ENCODE measurements around the gene CC2D1A.
"Not testable (repeated sequence)": the region's sequence is repeated elsewhere in the genome, so short reads cannot be mapped to it uniquely, and the experiment has no call there.

Gene CC2D1A

DNA sequence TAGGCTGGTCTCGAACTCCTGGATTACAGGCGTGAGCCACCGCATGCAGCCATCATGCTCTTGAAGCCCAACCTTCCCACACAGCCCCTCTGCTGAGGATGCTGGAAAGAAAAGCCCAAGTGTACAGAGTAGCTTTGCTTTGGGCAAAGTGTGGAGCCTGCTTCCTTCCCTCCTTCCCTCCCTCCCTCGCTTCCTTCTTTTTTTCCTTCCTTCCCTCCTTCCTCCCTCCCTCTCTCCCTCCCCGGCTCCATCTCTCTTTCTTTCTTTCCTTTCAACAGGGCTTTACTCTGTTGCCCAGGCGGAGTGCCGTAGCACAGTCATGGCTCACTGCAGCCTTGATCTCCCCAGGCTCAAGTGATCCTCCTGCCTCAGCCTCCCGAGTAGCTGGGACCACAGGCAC lies 2.7 kb downstream of the CC2D1A start:
- DNase-seq (ENCODE audit: low spot score) = no peak

DNA sequence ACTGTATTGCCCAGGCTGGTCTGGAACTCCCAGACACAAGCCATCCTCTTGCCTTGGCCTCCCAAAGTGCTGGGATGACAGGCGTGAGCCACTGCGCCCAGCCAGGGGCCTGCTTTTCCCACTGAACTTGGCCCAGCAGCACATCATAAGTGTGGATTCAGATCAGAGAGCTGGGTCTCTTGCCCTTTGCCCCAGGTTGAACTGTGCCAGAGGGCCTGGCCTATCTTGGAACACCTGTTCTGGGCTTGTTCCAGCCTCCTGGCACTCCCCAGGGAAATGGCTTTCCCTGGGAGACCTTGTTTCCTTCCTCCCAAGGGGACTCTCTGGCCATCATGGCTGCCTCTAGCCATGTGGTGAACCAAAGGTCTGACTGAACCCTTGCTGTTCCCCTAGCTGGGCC lies 3.4 kb downstream of the CC2D1A start:
- no peak for DNase-seq (ENCODE audit: low spot score)

DNA sequence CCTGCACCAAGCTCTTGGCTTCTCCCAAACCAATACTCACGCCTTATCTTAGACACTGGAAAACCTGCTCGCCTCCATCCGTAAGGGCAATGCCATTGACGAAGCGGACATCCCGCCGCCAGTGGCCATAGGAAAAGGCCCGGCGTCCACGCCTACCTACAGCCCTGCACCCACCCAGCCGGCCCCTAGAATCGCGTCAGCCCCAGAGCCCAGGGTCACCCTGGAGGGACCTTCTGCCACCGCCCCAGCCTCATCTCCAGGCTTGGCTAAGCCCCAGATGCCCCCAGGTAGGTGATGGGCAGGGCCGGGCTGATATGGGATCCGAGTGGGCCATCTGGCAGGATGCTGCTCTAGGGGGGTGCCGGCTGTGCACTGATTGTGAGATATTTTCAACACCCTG lies 7.4 kb downstream of the CC2D1A start:
- DNase-seq (ENCODE audit: low spot score) = no peak

DNA sequence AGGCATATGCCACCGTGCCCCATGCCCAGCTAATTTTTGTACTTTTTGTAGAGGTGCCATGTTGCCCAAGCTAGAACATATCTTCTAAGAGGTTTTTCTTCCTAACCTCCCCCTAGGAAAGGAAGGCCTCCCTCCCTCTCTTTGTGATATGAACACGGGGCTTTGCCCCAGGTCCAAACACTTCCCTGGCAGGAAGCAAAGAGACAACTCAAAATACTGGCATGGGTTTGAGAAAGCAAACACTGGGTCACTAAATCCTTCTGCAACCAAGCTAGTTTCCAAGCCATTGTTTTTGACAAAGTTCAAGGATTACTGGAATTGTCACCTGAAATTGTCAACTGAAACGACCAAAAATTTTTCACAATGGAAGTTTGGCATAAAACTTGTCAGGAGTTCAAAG lies 8.8 kb downstream of the CC2D1A start:
- no peak for DNase-seq (ENCODE audit: low spot score)

DNA sequence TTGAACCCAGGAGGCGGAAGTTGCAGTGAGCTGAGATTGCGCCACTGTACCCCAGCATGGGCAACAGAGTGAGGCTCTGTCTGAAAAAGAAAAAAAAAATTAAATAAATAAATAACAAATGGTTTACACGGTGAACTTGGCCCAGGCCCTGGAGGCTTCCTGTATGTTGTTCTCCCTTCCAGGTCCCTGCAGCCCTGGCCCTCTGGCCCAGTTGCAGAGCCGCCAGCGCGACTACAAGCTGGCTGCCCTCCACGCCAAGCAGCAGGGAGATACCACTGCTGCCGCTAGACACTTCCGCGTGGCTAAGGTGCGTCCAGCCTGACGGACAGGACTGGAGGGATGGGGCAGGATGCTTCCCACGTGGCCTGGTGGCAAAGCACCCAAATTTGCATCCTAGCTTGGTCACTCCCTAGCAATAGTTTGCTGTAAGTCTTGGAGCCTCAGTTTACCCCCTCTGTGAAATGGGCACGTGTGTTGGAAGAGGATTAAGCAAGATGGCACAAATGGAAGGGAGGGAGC lies 11.9 kb downstream of the CC2D1A start:
- no peak for DNase-seq (ENCODE audit: low spot score)

DNA sequence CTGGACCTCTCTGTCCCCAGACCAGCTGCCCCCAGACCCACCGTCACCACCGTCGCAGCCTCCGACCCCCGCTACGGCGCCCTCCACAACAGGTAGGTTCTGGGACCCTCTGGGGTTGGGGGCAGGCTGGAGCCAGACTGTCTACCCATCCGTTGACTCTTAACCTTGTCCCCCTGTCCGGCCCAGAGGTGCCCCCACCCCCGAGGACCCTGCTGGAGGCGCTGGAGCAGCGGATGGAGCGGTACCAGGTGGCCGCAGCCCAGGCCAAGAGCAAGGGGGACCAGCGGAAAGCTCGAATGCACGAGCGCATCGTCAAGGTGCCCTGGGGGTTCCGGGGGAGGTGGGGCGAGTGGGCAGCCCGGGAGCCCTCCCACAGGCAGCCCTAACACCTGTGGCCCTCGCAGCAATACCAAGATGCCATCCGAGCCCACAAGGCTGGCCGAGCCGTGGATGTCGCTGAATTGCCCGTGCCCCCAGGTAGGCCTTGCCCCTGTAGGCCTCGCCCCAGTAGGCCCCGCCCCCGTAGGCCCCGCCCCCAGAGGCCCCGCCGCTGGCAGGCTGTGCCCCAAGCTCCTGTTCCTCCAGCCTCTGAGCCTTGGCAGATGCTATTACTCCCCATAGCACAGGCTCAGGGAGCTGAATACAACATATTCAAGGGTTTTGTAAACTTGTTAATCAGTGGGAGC lies 12.9 kb downstream of the CC2D1A start:
- no peak for DNase-seq (ENCODE audit: low spot score)

DNA sequence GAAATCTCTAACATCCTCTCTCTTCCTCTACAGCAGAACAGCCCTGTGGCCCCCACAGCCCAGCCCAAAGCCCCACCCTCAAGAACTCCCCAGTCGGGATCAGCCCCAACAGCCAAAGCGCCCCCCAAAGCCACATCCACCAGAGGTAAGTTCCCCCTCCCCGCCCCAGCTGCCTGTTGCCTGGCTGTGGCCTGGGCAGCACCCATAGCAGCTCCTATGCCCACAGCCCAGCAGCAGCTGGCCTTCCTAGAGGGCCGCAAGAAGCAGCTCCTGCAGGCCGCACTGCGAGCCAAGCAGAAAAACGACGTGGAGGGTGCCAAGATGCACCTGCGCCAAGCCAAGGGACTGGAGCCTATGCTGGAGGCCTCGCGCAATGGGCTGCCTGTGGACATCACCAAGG lies 14.5 kb downstream of the CC2D1A start:
- DNase-seq (ENCODE audit: low spot score) = no peak

DNA sequence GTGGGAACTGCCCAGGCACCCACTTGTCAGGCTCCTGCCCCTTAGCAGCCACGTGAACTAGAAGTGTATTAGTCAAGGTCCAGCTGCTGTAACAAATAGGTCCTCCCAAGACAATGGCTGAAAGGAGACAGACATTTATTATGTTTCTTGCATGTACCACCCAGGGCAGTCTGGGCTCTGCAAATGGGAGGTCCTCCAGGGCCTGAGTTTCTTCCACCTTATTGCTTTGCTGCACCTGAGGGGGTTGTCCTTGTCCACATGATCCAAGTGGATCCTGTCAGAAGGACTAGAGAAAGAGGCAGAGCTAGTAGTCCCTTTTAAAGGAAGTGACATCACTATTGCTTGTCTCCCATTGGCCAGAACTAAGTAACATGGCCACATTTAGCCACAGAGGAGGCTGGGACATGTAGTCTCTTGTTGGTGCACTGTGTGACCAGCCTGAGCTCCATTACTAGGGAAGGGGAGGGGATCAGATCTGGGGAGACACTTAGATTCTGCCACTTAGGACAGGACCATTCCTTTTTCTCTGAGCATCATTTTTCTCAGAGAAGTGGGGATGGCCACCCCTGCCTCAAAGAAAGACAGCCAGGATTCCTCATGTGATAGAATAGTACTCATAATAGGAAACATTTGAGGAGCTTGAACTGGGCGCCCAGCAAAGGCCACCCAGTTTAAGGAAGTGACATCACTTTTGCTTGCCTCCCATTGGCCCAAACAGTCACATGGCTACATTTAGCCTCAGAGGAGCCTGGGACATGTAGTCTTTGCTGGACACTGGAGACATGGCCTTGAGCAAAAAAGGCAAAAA lies 15.1 kb downstream of the CC2D1A start:
- DNase-seq (ENCODE audit: low spot score) = no peak

DNA sequence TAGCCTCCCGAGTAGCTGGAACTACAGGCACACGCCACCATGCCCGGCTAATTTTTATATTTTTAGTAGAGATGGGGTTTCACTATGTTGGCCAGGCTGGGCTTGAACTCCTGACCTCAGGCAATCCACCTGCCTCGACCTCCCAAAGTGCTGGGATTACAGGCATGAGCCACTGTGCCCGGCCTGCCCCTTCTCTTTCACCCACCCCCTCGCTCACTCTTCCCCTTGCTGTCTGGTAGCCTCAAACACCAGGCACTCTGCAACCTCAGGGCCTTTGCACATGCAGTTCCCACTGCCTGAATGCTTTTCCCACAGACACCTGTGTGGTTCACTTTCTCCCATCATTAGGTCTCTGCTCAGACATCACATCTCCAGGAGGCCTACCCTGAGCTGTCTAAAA lies 16.1 kb downstream of the CC2D1A start:
- not testable (repeated sequence) for DNase-seq (ENCODE audit: low spot score)

DNA sequence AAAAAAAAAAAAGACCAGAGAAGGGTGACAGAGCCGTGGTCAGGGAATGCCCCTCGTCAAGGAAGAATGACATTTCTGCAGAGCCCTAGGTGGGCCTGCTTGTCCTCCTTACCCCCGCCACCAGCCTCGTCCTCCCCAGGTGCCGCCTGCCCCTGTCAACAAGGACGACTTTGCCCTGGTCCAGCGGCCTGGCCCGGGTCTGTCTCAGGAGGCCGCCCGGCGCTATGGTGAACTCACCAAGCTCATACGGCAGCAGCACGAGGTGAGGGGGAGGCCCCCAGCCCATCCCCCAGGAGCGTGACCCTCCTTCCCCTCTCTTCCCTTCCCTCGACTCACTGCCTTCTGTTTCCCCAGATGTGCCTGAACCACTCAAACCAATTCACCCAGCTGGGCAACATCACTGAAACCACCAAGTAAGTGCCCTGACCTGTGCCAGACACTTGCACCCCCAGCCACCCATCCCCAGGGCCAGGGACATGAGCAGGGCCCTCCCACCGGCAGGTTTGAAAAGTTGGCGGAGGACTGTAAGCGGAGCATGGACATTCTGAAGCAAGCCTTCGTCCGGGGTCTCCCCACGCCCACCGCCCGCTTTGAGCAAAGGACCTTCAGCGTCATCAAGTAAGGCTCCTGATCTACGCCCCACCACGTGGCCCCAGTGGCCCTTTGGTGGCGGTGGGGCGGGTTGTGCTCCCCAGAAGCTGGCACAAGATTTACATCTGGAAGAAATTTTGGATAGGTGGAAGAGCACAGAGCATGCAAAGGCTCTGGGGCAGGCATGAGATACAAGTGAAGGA lies 17.4 kb downstream of the CC2D1A start:
- no peak for DNase-seq (ENCODE audit: low spot score)

DNA sequence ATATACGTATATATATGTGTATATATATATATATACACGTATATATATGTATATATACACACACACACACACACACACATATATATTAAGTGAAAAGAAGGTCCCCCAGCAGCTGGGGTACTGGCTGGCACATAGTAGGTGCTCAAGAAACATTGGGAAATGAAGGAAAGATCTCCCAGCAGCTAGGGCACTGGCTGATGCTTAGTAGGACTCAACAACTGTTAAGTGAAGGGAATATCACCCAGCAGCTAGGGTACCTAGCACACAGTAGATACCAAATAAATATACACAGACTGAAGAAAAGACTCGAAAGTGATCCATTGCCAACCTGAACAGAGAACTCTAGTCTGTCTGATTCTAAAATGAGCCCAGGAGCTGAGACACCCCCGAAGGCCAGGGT lies 20.0 kb downstream of the CC2D1A start:
- DNase-seq (ENCODE audit: low spot score) = no peak

DNA sequence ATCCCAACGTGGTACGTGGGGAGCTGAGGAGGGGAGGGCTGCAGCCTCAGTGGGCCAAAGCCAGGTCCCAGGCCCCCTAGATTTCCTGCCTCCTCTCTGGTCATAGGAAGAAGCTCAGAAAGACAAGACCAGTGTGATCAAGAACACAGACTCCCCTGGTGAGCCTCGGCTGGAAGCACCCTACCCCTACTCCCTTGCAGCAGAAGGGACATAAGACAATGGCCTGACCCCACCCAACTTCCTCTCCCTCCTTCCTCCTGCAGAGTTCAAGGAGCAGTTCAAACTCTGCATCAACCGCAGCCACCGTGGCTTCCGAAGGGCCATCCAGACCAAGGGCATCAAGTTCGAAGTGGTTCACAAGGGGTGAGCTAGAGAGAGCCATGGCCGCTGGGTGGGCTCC lies 20.7 kb downstream of the CC2D1A start:
- no peak for DNase-seq (ENCODE audit: low spot score)

DNA sequence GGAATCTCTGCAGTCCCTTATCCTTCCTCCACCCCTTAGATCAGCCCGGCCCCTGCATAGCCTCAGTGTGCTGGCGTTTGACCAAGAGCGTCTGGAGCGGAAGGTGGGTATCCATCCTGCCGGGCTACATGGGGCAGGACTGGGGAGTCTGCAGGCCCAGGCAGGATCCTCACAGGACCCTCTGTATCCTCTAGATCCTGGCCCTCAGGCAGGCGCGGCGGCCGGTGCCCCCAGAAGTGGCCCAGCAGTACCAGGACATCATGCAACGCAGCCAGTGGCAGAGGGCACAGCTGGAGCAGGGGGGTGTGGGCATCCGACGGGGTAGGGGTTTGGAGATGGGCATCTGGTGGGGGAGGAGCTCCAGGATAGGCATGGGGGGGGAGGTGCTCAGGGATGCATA lies 23.3 kb downstream of the CC2D1A start:
- DNase-seq (ENCODE audit: low spot score) = no peak

DNA sequence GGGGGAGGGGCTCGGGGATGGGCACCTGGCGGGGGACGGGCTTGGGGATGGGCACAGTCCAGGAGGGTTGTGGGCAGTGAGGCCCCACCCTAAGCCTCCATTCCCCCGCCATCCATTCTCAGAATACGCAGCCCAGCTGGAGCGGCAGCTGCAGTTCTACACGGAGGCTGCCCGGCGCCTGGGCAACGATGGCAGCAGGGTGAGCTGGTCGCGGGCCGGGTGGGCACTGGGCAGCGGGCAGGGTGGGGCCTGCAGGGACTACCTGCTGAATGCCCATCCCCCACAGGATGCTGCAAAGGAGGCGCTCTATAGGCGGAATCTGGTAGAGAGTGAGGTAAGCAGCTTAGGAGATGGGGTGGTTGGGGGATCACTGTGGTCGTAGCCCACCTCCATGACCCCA lies 24.0 kb downstream of the CC2D1A start:
- no peak for DNase-seq (ENCODE audit: low spot score)

DNA sequence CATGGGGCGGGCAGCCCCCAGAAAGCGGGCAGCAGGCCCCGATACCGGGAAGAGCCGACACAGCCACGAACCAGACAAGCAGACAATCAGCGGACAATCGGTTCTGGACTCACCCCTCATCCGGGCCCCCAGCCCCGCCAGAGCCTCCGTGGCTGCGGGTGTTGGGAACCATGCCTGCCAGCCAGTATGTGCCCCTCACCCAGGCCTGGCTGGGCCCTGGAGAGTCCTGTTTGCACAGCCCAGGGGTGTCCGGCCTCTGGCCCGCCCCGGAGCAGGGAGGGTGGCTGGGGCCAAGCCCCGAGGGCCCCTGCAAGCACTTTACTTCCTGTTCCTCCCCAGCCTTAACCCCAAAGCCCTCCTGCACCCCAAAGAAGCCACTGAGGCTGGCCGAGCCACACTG lies 24.4 kb downstream of the CC2D1A start:
- DNase-seq (ENCODE audit: low spot score) = no peak

DNA sequence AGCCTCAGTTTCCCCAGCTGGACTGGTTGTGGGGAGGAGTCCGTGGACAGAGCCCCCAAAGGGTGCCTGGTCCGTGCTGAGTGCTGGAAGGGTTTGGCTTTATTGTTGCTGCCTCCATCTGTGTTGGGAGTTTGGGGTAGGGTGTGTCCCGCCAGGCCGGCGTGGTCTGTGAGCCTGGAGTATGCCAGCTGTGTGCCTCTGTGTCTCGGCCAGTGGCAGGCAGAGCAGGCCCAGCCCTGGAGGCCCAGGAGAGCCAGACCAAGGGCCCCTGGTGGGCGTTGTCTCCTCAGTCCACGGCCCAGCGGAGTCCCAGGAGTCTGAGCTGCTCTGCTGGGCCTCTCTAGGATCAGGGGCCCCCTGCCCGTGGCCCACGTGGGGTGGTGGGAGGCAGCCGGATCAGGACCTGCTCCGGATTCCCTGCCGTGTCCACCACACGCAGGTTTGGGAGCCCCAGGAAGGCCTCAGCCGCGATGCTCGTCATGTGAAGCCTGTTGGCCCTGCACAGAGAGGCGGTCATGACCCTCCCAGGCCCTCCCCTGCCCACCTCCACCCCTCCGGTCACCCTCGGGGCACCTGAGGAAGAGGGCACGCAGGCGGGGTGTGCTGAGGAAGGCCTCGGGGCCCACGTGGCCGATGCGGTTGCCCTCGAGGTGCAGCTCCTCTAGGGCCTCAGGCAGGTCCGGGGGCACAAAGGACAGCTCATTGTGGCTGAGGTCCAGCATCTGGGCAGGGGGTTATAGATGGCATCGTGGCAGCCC lies 25.6 kb downstream of the CC2D1A start:
- no peak for DNase-seq (ENCODE audit: low spot score)

DNA sequence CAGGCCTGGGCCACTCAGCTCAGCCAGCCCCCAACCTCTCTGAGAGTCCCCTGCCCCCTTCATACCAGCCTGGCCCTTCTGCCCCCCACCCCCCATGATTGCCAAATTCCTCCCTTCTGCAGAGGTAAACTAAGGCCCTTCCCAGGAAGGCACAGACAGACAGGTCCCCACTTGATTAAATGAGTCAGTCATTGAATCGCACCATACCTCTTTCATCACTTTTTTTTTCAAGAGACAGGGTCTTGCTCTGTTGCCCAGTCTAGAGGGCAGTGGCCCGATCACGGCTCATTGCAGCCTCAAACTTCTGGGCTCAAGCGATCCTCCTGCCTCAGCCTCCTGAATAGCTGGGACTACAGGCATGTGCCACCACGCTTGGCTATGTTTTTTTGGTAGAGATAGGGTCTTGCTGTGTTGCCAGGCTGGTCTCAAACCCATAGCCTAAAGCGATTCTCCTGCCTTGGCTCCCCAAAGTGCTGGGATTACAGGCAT lies 26.2 kb downstream of the CC2D1A start:
- DNase-seq (ENCODE audit: low spot score) = no peak

DNA sequence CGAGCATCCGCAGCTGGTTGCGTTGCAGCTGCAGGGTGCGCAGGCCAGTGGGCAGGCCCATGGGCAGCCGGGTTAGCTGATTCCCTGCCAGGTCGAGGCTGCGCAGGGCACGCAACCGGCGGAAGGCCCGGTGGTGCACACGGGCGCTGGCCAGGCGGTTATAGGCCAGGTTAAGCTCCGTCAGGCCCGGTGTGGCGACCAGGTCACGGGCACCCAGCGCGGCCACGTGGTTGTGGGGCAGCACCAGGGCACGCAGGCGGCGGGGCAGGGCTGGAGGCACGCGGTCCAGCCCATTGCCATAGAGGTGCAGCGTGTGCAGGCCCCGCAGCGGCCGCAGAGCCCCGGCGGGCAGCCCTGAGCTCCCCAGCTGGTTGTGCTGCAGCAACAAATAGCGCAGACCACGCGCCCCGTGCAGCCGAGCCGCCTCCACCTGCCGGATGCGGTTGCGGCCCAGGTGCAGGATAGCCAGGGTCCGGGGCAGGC lies 27.0 kb downstream of the CC2D1A start:
- DNase-seq (ENCODE audit: low spot score) = no peak

DNA sequence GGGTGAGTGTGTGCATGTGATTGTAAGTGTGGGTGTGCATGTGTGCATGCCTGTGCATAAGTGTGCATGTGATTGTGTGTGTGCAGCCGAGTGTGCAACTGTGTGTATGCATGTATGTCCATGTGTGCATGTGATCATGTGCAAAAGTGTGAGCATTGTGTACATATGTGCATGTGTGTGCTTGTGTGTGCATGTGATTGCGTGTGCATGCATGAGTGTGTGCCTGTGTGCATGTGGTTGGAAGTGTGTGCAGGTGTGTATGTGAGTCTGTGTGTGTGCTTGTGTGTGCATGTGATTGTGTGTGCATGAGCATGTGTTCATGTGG lies 28.7 kb downstream of the CC2D1A start:
- DNase-seq (ENCODE audit: low spot score) = no peak

DNA sequence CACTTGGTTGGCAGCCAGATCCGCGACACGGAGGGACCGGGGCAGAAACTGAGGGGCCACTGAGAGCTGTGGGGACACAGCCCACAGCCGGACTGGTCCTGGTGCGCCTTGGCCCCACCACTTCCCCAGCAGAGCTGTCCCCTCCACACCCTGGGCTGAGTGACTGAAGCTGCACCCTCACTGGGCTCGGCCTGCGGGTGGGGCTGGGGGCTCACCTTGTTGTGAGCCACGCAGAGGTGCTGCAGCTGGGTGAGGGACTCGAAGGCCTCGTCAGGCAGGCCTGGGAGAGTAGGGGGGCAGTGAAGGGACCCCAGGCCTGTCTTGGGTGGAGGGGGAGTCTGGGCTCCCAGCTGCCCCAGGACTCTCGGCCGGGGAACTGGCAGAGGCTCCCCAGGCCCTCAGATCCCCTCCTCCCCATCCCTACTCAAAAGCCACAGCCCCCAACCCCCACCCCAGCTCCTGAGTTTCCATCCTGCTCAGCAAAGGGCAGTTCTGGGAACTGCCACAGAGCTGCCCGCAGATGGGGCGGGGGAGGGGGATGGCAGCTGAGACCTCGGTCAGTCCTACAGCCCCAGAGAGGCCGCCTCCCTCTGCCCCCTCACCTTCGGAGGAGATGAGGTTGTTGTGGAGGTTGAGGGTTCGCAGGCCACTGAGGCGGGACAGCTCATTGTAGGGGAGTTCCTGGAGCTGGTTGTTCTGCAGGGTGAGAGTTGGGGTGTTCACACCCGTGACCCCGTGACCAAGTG lies 29.9 kb downstream of the CC2D1A start:
- DNase-seq (ENCODE audit: low spot score) = no peak
